Erythroblast (primary cell): ENCODE results near the gene AAGAB.
A peak's percentile ranks its signal among the peaks of the same experiment; 100 is the strongest.
"Not testable (repeated sequence)": the region's sequence is repeated elsewhere in the genome, so short reads cannot be mapped to it uniquely, and the experiment has no call there.

Source experiments
- DNase-seq, 2 experiments: peaks; one replicate each; lab custom pipeline; 2025; lab: John Stamatoyannopoulos, UW
- GATA1 ChIP-seq: IDR thresholded peaks from 2 replicates; pipeline ENCODE4 v1.6.1; 2011; ENCODE audit warnings: low read depth, mild to moderate bottlenecking, control low read depth, low read length, moderate library complexity
- POLR2A ChIP-seq: IDR thresholded peaks from 2 replicates; pipeline ENCODE4 v1.6.1; 2011; ENCODE audit warnings: mild to moderate bottlenecking, low read length

The AAGAB gene

DNA sequence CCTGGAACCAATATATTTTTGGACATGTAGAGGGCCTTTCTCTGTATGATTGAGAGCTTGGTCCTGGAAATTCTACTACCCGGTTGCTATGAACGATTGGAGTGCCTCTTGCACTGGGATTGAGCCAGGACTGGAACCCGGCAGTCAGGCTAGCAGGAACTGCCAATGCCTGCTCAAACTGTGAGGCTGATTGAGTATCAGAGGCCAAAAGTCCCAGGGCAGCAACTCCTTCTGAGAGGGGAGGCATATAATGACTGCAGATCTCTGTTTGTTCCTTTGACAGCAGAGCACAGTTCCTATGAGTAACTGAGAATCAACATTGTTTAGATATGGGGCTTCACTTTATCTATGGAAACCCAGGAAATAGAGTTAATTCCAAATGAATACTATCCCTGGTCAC is 13.0 kb upstream of the AAGAB start:
- DNase-seq = no peak
- TF ChIP-seq GATA1 (no peak), POLR2A (no peak)

DNA sequence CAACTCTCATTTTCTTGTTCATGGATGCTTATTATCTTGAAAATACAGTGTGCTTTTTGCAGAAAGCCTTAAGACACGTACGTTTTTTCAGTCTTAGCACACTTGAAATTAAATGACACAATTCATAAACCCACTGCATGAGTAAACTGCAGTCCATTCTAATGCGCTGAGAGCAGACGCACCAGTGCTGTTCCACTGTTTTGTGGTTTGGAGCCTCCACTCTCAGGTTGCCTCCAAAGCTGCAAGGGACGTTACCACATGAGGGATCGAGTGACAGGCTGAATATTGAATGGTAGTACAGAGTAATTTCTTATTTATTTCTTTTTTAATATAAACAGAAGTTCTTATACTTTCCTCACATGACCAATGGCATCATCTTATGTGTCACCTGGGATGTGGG is 12.4 kb upstream of the AAGAB start:
- TF ChIP-seq GATA1 (no peak), POLR2A (no peak)
- DNase-seq = no peak

DNA sequence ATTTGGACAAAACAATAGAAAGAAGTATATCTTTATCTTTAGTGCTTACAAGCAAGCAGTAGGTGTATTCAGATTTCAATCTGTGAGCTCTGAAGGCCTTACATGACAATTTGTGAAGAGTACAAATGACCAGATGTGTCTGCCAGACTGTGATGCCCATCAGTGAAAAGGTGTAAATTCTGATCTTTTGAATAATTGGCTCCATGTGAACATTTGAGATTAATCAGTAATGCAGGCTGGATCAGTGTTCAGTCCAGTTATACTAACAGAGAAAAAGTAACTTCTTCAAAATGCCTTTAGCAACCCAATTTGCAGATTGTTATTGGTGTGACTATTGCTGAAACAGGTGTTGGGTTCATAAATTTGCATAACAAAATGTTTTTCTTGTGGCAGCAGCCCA is 5.3 kb upstream of the AAGAB start:
- TF ChIP-seq POLR2A = no peak
- no peak for TF ChIP-seq GATA1
- no peak for DNase-seq

DNA sequence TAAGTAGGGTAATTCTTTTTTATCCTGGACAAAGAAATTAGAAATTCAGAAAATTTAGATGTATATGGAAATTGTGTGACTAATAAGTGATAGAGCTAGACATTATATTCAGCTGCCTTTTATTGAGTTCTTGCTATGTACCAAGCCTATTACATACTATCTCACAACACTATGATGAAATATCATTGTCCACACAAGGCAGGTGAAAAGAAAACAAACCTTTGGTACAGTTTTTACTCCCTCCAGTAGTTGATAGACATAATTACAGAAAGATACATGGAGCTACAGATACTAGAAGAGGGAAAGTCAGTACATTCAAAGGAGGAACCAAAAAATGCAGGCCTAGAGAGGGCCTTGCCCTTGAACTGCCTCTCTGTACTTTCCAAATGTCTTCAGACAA is 4.9 kb upstream of the AAGAB start:
- no peak for DNase-seq
- TF ChIP-seq GATA1 (no peak), POLR2A (no peak)

GRCh38 chr15:67258412-67258811 is 4.0 kb upstream of the AAGAB start:
- DNase-seq = not testable (repeated sequence)

DNA sequence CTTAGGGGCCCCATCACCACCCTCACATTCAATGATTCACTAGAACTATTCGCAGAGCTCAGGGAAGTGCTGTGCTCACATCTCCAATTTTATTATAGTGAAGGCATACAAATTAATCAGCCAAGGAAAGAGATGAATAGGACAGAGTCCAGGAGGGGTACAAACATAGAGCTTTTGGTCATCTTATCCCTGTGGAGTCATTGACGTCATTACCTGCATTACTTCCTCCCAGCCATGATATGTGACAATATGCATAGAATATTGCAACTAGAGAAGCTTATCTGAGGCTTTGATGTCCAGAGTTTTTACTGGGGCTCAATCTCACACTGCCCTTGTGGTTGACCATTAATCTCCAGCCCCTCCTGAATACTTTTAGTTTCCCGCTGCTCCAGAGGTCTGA is 1.6 kb upstream of the AAGAB start:
- no peak for TF ChIP-seq GATA1
- no peak for TF ChIP-seq POLR2A
- no peak for DNase-seq

- DNase-seq = peak; percentile 63 to 77
These were observed 768 bp downstream of the AAGAB start for GRCh38 chr15:67253549-67254237.

GRCh38 chr15:67253101-67253500 is 1.4 kb downstream of the AAGAB start:
- DNase-seq = no peak

More at GRCh38 chr15:67253549-67254237, 768 bp downstream of the AAGAB start:
- TF ChIP-seq POLR2A (no peak), GATA1 (no peak)

DNA sequence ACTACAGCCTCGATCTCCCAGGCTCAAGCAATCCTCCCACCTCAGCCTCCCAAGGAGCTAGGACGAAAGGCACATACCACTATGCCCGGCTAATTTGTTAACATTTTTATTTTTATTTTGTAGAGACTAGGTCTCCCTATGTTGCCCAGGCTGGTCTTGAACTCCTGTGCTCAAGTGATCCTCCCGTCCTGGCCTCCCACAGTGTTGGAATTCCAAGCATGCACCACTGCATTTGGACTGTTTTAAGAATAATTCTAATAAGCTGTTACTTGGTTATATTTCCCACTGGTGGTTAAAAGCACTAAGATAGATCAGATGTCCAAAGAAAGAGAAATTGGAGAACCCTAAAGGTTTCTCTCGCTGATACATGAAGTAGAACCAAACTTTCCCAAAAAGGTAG is 3.1 kb downstream of the AAGAB start:
- DNase-seq = no peak

More at GRCh38 chr15:67253101-67253500, 1.4 kb downstream of the AAGAB start:
- TF ChIP-seq GATA1 = no peak

DNA sequence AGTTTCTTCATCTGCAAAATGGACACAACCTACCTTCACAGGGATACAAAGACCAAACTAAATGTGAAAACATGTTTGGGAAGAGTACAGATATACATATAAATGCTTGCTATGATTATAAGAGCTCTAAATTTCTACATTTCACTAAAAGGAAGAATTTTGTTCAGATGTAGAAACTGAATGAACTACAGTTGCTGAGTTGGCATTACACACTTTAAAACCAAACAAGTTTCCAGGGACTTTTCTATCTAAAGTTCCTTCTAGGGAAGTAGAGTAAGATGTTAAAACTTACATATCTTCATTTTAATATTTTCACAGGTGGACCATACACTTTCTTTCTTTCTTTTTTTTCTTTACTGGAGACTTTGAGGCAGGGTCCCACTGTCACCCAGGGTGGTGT is 4.6 kb downstream of the AAGAB start:
- no peak for TF ChIP-seq GATA1
- no peak for TF ChIP-seq POLR2A
- DNase-seq = no peak

More for the DNA sequence above, 3.1 kb downstream of the AAGAB start:
- TF ChIP-seq POLR2A (no peak), GATA1 (no peak)

DNA sequence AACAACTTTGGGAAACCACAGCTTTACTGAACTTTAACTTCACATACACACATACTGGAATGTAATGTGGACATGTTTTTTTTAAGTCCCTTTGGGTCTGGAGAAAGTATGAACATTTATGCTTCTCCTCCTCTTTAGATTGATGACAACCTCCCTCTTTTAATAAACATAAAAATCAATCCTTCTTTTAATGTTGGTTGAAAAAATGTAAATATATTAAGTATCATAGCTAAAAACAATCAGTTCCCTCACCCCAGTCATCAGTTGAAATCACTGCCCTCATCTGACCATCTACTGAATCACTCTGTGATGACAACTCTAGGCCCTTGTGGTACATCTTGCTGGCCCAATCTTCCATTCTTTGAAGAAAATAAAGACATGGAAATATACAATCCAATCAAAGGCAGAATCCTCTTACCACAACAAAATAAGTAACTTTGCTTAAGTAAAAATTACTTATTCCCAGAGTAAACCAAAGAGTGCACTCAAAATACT is 6.4 kb downstream of the AAGAB start:
- no peak for DNase-seq
- TF ChIP-seq POLR2A (no peak), GATA1 (no peak)

- DNase-seq = not testable (repeated sequence)
These were observed 7.9 kb downstream of the AAGAB start for GRCh38 chr15:67246606-67247005.

DNA sequence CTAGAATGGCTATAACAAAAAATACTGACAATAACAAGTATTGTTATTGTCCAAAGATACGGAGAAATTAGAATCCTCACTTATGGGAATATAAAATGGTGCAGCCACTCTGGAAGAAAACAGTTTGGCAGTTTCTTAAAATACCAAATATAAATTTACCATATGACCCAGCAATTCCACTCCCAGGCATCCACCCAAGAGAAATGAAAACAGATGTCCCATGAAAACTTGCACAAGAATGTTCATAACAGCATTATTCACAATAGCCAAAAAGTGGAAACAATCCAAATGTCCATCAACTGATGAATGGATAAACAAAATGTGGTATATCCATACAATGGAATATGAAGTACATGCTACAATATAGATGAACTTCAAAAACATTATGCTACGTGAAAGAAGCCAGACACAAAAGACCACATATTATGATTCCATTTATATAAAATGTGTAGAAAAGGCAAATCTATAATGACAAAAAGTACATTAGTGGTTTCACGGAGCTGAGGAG is 9.4 kb downstream of the AAGAB start:
- no peak for TF ChIP-seq GATA1
- TF ChIP-seq POLR2A = no peak
- DNase-seq = no peak

GRCh38 chr15:67242708-67243111 is 11.8 kb downstream of the AAGAB start:
- TF ChIP-seq GATA1 (no peak), POLR2A (no peak)
- no peak for DNase-seq

DNA sequence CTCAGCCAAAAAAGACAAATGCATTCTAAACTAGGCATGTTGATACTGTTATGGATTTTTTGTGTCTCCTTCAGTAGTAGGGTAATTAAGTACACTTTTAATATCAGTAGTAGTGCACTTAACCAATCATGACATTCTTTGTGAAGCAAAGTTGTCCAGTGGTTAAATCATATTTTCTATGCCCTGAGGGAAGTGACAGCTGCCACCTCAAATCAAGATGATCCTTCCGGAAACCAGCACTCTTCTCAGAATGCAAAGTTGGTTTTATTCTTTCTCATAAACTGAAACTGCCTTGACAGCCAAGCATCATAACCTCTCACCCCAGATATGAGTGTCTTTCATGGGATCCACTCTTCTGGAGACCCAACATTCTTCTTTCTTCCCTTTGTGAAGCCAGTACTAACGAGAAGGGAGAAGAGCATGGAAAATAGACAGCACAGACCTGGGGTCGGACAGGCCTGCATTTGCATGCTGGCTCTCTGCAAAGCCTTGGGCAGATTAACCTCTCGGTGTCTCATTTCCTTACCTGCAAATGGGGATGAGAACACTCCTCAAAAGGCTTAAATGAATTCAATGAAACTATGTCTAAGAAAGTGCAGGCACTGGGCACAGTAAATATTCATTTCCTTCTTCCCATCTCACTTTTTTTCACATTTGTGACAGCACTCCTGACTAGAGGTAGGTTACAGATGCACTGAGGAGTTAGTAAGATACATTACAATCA is 13.2 kb downstream of the AAGAB start:
- no peak for DNase-seq
- TF ChIP-seq GATA1 (no peak), POLR2A (no peak)
